ENCODE data around the gene SEC24B.
"Not testable (repeated sequence)": the region's sequence is repeated elsewhere in the genome, so short reads cannot be mapped to it uniquely, and the experiment has no call there.

The SEC24B gene

DNA sequence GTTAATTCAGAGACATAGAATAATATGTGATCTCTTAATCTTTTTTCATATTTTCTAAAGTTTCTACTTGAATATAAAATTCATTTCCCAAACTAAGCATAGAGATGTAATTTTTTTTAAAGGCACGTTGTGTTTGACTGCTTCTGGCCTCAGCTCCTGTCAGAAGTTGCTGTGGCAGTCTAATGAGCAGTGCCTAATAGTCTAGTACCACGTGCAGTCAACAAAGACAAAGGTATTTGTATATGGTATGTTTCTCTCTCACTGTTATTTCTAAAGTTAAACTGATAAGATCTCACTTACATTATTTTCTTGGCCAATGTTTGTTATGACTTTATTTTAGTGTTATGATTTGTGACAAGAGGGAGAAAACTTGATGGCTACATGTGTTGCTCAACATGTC is 77.8 kb downstream of the SEC24B start:
- DNase-seq, result no peak
- in situ Hi-C loops (cut with HindIII; ENCODE audit: low pct_ligation_motif_present, low sequenced_read_pairs), result no loop called here
- peaks cover 24% of the 10 kb centered on the region for H3K36me3 ChIP-seq (replicated peaks)
- no peak overlapping the region for H3K4me3 ChIP-seq (ENCODE audit: low read depth, low read length)
- no peak overlapping the region for H3K27ac ChIP-seq
- no peak for TF ChIP-seq CTCF (IDR thresholded peaks at IDR 0.05; ENCODE audit: low read depth, low read length, missing control alignments)
- no peaks in the 10 kb centered on the region for H3K27me3 ChIP-seq (replicated peaks)

DNA sequence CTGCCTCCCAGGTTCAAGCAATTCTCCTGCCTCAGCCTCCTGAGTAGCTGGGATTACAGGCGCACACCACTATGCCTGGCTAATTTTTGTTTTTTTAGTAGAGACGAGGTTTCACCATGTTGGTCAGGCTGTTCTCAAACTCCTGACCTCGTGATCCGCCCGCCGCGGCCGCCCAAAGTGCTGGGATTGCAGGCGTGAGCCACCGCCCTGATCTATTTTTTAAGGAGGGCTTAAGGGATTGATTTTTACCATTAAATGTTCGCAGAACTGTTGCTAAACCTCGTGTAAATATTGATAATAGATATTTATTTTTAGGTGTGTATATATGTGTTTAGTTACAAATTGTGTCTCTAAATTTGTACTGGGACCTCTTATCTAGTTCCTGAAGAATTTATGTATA is 79.8 kb downstream of the SEC24B start:
- H3K4me3 ChIP-seq (ENCODE audit: low read depth, low read length); H3K27ac ChIP-seq; DNase-seq; in situ Hi-C loops (cut with HindIII; ENCODE audit: low pct_ligation_motif_present, low sequenced_read_pairs); H3K27me3 ChIP-seq (replicated peaks): not testable (repeated sequence)
- peaks cover 29% of the 10 kb centered on the region for H3K36me3 ChIP-seq (replicated peaks)

GRCh38 chr4:109532182-109532581 is 98.6 kb downstream of the SEC24B start:
- no peak for DNase-seq
- H3K36me3 ChIP-seq (replicated peaks), result peaks cover 69% of the 10 kb centered on the region
- in situ Hi-C loops (cut with HindIII; ENCODE audit: low pct_ligation_motif_present, low sequenced_read_pairs), result no loop called here
- no peaks in the 10 kb centered on the region for H3K27me3 ChIP-seq (replicated peaks)
- H3K4me3 ChIP-seq (ENCODE audit: low read depth, low read length), result no peak overlapping the region
- H3K27ac ChIP-seq, result no peak overlapping the region
- TF ChIP-seq CTCF (IDR thresholded peaks at IDR 0.05; ENCODE audit: low read depth, low read length, missing control alignments), result no peak

DNA sequence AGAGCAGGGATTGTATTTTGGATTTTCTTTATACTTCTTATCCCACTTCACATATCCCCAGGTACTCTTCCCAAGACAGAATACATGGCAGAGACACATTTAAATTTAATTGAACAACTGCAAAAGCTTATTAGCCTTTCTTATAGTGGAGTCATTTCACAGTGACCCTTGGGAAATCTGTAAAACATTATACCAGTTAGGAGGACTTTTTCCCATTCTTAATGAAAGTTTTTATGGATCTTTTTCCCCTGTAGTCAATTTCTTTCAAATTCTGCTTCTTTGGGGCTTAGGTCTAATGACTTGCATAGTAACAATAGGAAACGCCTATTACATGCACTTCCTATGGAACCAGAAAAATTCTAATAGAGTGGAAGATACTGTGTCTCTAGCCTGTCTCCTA is 111.8 kb downstream of the SEC24B start:
- TF ChIP-seq CTCF (IDR thresholded peaks at IDR 0.05; ENCODE audit: low read depth, low read length, missing control alignments), result no peak
- Histone ChIP-seq H3K4me3 (ENCODE audit: low read depth, low read length) (no peak overlapping the region), H3K36me3 (replicated peaks) (peaks cover 10% of the 10 kb centered on the region), H3K27me3 (replicated peaks) (no peaks in the 10 kb centered on the region), H3K27ac (no peak overlapping the region)
- no peak for DNase-seq
- in situ Hi-C loops (cut with HindIII; ENCODE audit: low pct_ligation_motif_present, low sequenced_read_pairs), result no loop called here

- H3K36me3 ChIP-seq (replicated peaks), result peaks cover 6% of the 10 kb centered on the region
- H3K27me3 ChIP-seq (replicated peaks), result no peaks in the 10 kb centered on the region
- TF ChIP-seq CTCF (IDR thresholded peaks at IDR 0.05; ENCODE audit: low read depth, low read length, missing control alignments), result no peak
- DNase-seq, result no peak
- no peak overlapping the region for H3K4me3 ChIP-seq (ENCODE audit: low read depth, low read length)
- in situ Hi-C loops (cut with HindIII; ENCODE audit: low pct_ligation_motif_present, low sequenced_read_pairs), result no loop called here
- H3K27ac ChIP-seq, result no peak overlapping the region
These were observed 113.8 kb downstream of the SEC24B start for GRCh38 chr4:109547394-109547793.

DNA sequence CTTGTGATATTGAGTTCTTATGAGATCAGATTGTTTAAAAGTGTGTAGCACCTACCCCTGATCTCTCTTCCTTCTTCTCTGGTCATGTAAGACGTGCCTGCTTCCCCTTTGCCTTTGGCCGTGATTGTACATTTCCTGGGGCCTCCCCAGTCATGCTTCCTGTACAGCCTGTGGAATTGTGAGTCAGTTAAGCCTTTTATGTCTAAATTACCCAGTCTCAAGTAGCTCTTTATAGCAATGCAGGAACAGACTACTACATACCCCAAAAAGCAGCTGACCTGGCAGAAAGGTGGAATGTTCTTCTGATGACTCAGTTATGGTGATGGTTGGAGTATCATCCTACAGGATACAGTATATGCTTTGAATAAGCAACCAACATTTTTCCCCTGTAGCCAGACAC is 115.0 kb downstream of the SEC24B start:
- DNase-seq, result peak; percentile 79
- in situ Hi-C loops (cut with HindIII; ENCODE audit: low pct_ligation_motif_present, low sequenced_read_pairs), result no loop called here
- no peak overlapping the region for H3K4me3 ChIP-seq (ENCODE audit: low read depth, low read length)
- H3K36me3 ChIP-seq (replicated peaks), result peaks cover 2% of the 10 kb centered on the region
- peak overlapping the region; percentile 51 for H3K27ac ChIP-seq
- no peaks in the 10 kb centered on the region for H3K27me3 ChIP-seq (replicated peaks)
- TF ChIP-seq CTCF (IDR thresholded peaks at IDR 0.05; ENCODE audit: low read depth, low read length, missing control alignments), result no peak
